ENCODE data around the gene KCNH8. TPM values are rescaled to one million over a fixed set of nuclear protein-coding genes. Genes with fewer than 3 reads are reported as not detected.

Gene KCNH8
- polyA plus RNA-seq, 1 donor: 2.2 TPM

DNA sequence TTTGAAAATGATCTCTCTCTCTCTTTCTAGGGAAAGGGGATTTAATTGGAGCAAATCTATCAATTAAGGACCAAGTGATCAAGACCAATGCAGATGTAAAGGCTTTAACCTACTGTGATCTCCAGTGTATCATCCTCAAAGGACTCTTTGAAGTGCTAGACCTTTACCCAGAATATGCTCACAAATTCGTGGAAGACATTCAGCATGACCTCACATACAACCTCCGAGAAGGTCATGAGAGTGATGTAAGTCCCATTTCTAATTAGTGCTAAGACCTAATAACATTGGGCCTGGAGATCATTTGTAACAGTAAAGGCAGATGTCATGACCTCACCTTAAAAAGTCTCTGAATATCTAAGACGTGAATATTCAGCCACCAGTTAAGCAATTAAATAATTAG, 308.4 kb downstream of the KCNH8 start:
- Histone ChIP-seq H3K27me3 (ENCODE audit: control insufficient read depth, insufficient read depth, low read length) (no peaks in the 10 kb centered on the region), H3K27ac (ENCODE audit: low read length) (no peak overlapping the region), H3K4me1 (ENCODE audit: control insufficient read depth, insufficient read depth, low read length) (no peaks in the 10 kb centered on the region), H3K9me3 (ENCODE audit: control insufficient read depth, low read depth, low read length) (no peaks in the 10 kb centered on the region), H3K36me3 (ENCODE audit: control insufficient read depth, insufficient read depth, low read length) (no peaks in the 10 kb centered on the region), H3K4me3 (ENCODE audit: low read length) (no peak overlapping the region)
- DNase-seq: no peak
- WGBS (ENCODE audit: insufficient coverage, low lambda C conversion rate): 83% methylated on average over 1 of the region's 3 CpGs

DNA sequence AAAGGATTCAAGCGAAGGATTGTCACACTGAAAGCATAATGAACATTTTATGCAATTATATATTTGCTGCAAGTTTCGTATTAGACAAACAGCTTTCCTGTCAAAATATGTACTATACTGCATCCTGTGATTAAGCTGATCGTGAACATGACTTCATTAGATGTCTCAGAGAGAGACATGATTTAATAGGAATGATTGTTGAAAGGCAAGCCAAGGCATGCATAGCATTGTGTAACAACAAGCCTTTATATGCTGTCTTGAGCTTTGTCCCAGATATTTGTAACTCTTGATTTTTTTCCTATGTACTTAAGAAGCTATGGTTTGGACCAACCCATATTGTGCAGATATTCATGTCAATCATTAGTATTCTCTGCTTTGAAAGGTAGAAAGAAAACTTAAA, 309.1 kb downstream of the KCNH8 start:
- DNase-seq: no peak
- Histone ChIP-seq H3K27me3 (ENCODE audit: control insufficient read depth, insufficient read depth, low read length) (no peaks in the 10 kb centered on the region), H3K4me1 (ENCODE audit: control insufficient read depth, insufficient read depth, low read length) (no peaks in the 10 kb centered on the region), H3K27ac (ENCODE audit: low read length) (no peak overlapping the region), H3K36me3 (ENCODE audit: control insufficient read depth, insufficient read depth, low read length) (no peaks in the 10 kb centered on the region), H3K9me3 (ENCODE audit: control insufficient read depth, low read depth, low read length) (no peaks in the 10 kb centered on the region), H3K4me3 (ENCODE audit: low read length) (no peak overlapping the region)
- WGBS (ENCODE audit: insufficient coverage, low lambda C conversion rate): 100% methylated on average over 1 of the region's 3 CpGs

DNA sequence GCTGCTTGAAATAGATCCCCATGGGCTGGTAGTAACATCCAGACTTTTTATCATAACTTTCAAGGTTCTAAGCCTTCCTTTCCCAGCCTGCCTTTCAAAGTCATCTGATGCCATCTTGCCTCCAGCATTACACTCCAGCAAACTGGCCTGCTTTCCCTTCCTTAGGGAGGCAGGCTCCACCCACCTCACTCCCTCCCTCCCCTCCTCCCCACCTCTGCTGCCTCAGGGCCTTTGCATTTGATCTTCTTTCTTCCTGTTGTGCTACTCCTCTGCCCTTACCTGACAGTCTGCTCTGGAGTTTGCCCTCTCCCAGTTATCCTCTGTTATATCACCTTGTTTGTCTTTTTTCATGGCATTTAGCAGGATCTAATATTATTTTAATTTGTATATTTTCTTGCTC, 319.5 kb downstream of the KCNH8 start:
- Histone ChIP-seq H3K27ac (ENCODE audit: low read length) (no peak overlapping the region), H3K4me3 (ENCODE audit: low read length) (no peak overlapping the region), H3K9me3 (ENCODE audit: control insufficient read depth, low read depth, low read length) (no peaks in the 10 kb centered on the region), H3K4me1 (ENCODE audit: control insufficient read depth, insufficient read depth, low read length) (no peaks in the 10 kb centered on the region), H3K27me3 (ENCODE audit: control insufficient read depth, insufficient read depth, low read length) (no peaks in the 10 kb centered on the region), H3K36me3 (ENCODE audit: control insufficient read depth, insufficient read depth, low read length) (no peaks in the 10 kb centered on the region)
- no peak for DNase-seq

DNA sequence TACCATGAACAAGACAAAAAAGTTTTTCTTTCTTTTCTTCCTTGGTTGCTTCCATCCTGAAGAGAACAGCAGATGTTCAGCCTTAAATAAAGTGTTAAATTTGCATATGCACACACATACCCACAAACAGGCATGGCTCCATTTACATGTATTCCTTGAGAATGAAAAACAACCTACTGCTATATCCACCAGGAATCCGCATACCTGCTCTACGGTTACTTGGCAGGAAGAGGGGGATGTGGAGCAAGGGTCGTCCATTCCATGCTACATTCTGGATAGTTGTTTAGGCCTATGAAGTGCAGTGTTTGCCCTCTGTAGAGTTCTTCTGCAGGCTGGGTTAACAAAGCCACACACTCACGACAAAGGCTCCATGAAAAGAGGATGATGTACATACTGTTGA, 322.8 kb downstream of the KCNH8 start:
- DNase-seq: no peak
- Histone ChIP-seq H3K27me3 (ENCODE audit: control insufficient read depth, insufficient read depth, low read length) (no peaks in the 10 kb centered on the region), H3K4me1 (ENCODE audit: control insufficient read depth, insufficient read depth, low read length) (no peaks in the 10 kb centered on the region), H3K27ac (ENCODE audit: low read length) (no peak overlapping the region), H3K4me3 (ENCODE audit: low read length) (no peak overlapping the region), H3K9me3 (ENCODE audit: control insufficient read depth, low read depth, low read length) (no peaks in the 10 kb centered on the region), H3K36me3 (ENCODE audit: control insufficient read depth, insufficient read depth, low read length) (no peaks in the 10 kb centered on the region)
- no CpG with 5 or more reads among the region's 4 CpGs for WGBS (ENCODE audit: insufficient coverage, low lambda C conversion rate)

DNA sequence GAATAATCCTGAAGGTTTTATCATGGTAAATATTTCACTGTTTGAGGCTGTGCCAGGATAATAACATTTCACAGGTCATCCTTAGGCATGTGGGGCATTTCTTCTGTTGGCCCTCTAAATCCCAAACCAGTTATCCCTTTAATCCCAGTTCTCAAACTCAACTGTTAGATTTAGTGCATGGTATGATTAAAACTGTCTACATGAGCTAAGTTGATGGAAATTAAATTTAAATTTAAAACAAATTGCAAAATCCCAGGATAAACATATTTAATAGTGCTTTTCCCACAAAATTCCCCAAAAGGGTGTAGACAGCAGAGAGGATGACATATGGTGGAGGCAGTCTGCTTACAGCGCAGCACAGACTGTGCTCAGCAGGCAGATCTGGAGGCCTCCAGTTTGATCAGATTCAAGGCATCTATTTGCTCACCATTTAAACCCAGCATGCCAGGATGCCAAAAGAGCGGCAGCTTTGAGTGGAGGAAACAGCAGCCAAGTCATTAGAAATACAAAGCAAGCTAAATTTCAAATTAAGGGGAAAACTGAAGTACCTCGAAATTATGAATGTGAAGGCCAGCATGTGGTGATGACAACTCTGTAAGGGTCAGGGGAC, 325.8 kb downstream of the KCNH8 start:
- H3K9me3 ChIP-seq (ENCODE audit: control insufficient read depth, low read depth, low read length): no peaks in the 10 kb centered on the region
- H3K27me3 ChIP-seq (ENCODE audit: control insufficient read depth, insufficient read depth, low read length): no peaks in the 10 kb centered on the region
- no peak overlapping the region for H3K27ac ChIP-seq (ENCODE audit: low read length)
- H3K4me1 ChIP-seq (ENCODE audit: control insufficient read depth, insufficient read depth, low read length): no peaks in the 10 kb centered on the region
- 90% methylated on average over 1 of the region's 3 CpGs for WGBS (ENCODE audit: insufficient coverage, low lambda C conversion rate)
- H3K36me3 ChIP-seq (ENCODE audit: control insufficient read depth, insufficient read depth, low read length): no peaks in the 10 kb centered on the region
- no peak for DNase-seq
- no peak overlapping the region for H3K4me3 ChIP-seq (ENCODE audit: low read length)

DNA sequence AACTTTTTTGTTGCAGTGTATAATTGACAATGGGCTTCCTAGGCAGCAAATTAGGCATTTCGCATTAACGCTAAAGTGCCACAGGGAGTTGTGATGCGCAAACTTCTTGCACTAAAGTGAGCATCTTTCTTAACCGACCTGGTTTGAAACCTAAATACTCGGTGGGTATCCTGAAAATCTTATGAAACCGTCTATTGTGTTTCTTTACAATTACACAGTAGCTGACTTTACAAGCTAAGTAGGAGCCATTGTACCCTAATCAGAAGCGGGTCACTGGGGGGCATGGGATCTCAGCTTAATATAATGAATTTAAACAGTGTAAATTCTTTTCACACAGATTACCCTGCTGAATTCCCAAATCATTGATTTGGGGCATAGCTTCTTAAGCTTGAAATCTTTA, 328.0 kb downstream of the KCNH8 start:
- Histone ChIP-seq H3K4me1 (ENCODE audit: control insufficient read depth, insufficient read depth, low read length) (no peaks in the 10 kb centered on the region), H3K4me3 (ENCODE audit: low read length) (no peak overlapping the region), H3K27ac (ENCODE audit: low read length) (no peak overlapping the region), H3K27me3 (ENCODE audit: control insufficient read depth, insufficient read depth, low read length) (no peaks in the 10 kb centered on the region), H3K9me3 (ENCODE audit: control insufficient read depth, low read depth, low read length) (no peaks in the 10 kb centered on the region), H3K36me3 (ENCODE audit: control insufficient read depth, insufficient read depth, low read length) (no peaks in the 10 kb centered on the region)
- no CpG with 5 or more reads among the region's 7 CpGs for WGBS (ENCODE audit: insufficient coverage, low lambda C conversion rate)
- no peak for DNase-seq

DNA sequence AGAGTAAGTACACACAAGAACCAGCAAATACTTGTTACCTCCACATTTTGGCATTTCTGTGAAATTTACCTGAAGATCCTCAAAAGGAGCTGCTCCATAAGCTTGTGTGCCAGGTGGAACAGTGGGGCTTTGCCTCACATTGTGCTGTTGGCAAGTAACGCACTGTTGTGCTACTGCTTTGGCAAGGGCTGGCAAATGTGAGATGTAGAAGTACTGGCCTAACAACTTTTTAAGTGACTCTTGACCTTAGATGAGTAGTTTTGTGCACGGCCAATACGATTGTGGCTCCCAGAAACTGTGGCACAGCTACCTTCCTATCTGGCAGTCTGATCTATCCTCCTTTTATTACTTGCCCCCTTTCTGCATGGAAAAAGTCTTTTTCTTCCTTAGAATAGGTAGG, 337.0 kb downstream of the KCNH8 start:
- no CpG with 5 or more reads among the region's 3 CpGs for WGBS (ENCODE audit: insufficient coverage, low lambda C conversion rate)
- Histone ChIP-seq H3K27me3 (ENCODE audit: control insufficient read depth, insufficient read depth, low read length) (no peaks in the 10 kb centered on the region), H3K9me3 (ENCODE audit: control insufficient read depth, low read depth, low read length) (no peaks in the 10 kb centered on the region), H3K4me3 (ENCODE audit: low read length) (no peak overlapping the region), H3K27ac (ENCODE audit: low read length) (no peak overlapping the region), H3K4me1 (ENCODE audit: control insufficient read depth, insufficient read depth, low read length) (no peaks in the 10 kb centered on the region), H3K36me3 (ENCODE audit: control insufficient read depth, insufficient read depth, low read length) (no peaks in the 10 kb centered on the region)
- DNase-seq: no peak

DNA sequence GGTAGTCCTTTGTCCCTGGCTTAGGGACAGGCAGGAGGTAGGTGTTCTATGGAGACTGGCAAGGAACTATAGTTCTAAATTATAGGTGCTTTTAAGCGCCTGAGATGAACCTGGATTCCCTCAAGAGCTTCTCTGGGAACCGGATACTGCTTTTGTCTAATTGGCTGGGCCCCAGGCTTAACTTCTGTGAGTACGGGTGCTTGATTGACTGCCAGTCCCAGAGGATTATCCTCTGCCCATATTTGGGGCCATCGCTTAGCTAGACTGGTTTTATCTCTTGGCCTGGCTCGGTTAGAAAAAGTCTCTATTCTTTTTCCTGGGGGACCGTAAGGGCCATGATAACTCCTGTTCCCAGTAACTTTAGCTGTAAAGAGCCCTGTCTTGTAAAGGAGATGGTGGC, 339.1 kb downstream of the KCNH8 start:
- H3K27me3 ChIP-seq (ENCODE audit: control insufficient read depth, insufficient read depth, low read length): no peaks in the 10 kb centered on the region

DNA sequence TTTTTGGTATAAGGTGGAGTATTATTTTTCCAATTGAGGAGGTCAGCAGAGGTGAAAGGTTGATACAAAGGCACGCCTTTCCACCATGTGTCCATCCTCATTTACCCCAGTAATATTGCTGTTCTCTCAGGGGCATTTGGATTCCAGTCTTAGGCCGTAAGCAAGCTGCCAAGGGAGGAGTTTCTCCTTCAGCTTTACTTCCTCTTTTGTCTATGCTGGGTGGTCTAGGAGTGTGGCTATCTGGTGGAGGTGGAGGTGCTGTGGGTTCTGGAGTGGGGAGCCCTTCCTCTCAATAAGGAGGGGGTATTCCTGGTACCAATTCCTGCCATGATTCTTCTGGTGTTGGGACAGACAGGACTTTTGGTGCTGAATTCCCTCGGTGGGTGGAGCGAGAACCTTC, 340.6 kb downstream of the KCNH8 start:
- H3K4me1 ChIP-seq (ENCODE audit: control insufficient read depth, insufficient read depth, low read length): no peaks in the 10 kb centered on the region
- DNase-seq: no peak
- H3K9me3 ChIP-seq (ENCODE audit: control insufficient read depth, low read depth, low read length): no peaks in the 10 kb centered on the region
- H3K27ac ChIP-seq (ENCODE audit: low read length): no peak overlapping the region
- no peaks in the 10 kb centered on the region for H3K27me3 ChIP-seq (ENCODE audit: control insufficient read depth, insufficient read depth, low read length)
- no peaks in the 10 kb centered on the region for H3K36me3 ChIP-seq (ENCODE audit: control insufficient read depth, insufficient read depth, low read length)
- no CpG with 5 or more reads among the region's 4 CpGs for WGBS (ENCODE audit: insufficient coverage, low lambda C conversion rate)
- H3K4me3 ChIP-seq (ENCODE audit: low read length): no peak overlapping the region

More for the DNA sequence above, 339.1 kb downstream of the KCNH8 start:
- H3K27ac ChIP-seq (ENCODE audit: low read length): no peak overlapping the region
- H3K4me1 ChIP-seq (ENCODE audit: control insufficient read depth, insufficient read depth, low read length): no peaks in the 10 kb centered on the region
- H3K36me3 ChIP-seq (ENCODE audit: control insufficient read depth, insufficient read depth, low read length): no peaks in the 10 kb centered on the region
- no CpG with 5 or more reads among the region's 6 CpGs for WGBS (ENCODE audit: insufficient coverage, low lambda C conversion rate)
- no peak overlapping the region for H3K4me3 ChIP-seq (ENCODE audit: low read length)
- H3K9me3 ChIP-seq (ENCODE audit: control insufficient read depth, low read depth, low read length): no peaks in the 10 kb centered on the region
- DNase-seq: no peak

DNA sequence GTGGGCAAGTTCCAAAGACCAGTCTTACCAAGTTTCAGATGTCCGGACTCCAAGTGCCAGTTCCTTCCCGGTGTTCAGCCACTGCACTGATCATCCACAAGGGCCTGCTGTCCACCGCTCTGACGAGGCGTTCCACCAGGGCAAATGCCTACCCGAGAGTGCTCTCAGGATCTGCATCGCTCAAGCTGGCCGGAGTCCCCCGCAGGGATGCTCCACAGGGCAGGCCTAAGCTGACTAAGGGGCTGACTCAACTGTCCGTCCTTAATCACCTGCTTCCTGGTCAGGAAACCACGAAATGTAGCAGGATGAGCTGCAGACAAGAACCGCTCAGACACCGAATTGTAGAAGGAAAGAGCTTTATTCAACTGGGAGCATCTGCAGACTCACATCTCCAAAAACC, 341.6 kb downstream of the KCNH8 start:
- WGBS (ENCODE audit: insufficient coverage, low lambda C conversion rate): no CpG with 5 or more reads among the region's 13 CpGs
- H3K27ac ChIP-seq (ENCODE audit: low read length): no peak overlapping the region

DNA sequence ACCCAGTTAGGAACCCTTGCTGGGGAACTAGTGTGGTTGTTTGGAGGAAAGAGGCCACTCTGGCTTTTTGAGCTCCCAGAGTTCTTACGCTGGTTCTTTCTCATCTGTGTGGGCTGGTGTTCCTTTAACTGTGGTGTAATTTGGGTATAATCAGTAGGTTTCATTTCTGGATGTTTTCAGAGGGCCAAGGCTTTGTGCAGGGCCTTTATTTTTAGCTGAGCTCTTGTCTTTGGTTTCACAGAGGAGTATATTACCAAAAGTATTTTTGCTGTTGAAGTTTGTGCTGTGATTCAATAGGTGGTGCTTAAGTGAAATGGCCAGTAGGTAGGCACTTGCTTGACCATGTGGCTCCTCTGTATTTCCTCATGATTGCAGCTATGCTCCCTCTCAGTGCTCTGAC, 357.9 kb downstream of the KCNH8 start:
- Histone ChIP-seq H3K4me3 (ENCODE audit: low read length) (no peak overlapping the region), H3K4me1 (ENCODE audit: control insufficient read depth, insufficient read depth, low read length) (no peaks in the 10 kb centered on the region), H3K27me3 (ENCODE audit: control insufficient read depth, insufficient read depth, low read length) (no peaks in the 10 kb centered on the region), H3K27ac (ENCODE audit: low read length) (no peak overlapping the region), H3K9me3 (ENCODE audit: control insufficient read depth, low read depth, low read length) (no peaks in the 10 kb centered on the region), H3K36me3 (ENCODE audit: control insufficient read depth, insufficient read depth, low read length) (no peaks in the 10 kb centered on the region)
- 83% methylated on average over 1 of the region's 1 CpG for WGBS (ENCODE audit: insufficient coverage, low lambda C conversion rate)
- no peak for DNase-seq

More for the DNA sequence above, 341.6 kb downstream of the KCNH8 start:
- H3K9me3 ChIP-seq (ENCODE audit: control insufficient read depth, low read depth, low read length): no peaks in the 10 kb centered on the region
- no peak for DNase-seq
- no peaks in the 10 kb centered on the region for H3K4me1 ChIP-seq (ENCODE audit: control insufficient read depth, insufficient read depth, low read length)
- H3K36me3 ChIP-seq (ENCODE audit: control insufficient read depth, insufficient read depth, low read length): no peaks in the 10 kb centered on the region
- no peaks in the 10 kb centered on the region for H3K27me3 ChIP-seq (ENCODE audit: control insufficient read depth, insufficient read depth, low read length)
- no peak overlapping the region for H3K4me3 ChIP-seq (ENCODE audit: low read length)
